ENCODE measurements around the gene COLEC11. TPM values are rescaled to one million over a fixed set of nuclear protein-coding genes. Genes with fewer than 3 reads are reported as not detected.

COLEC11 gene
- total and polyA plus RNA-seq, 2 of the 13 experiments (the other 11 are each of a cell fraction or from before 2014, with no cell fraction given) = 1.5 to 3.0 TPM

GRCh38 chr2:3620834-3621233, 25.9 kb downstream of the COLEC11 start (continued):
- TF ChIP-seq PAXIP1 (CRISPR knock-in tag; conservative IDR thresholded peaks at IDR 0.05) = peak; percentile 82
- TF ChIP-seq MXD3 (CRISPR knock-in tag; IDR thresholded peaks at IDR 0.05) = no peak
- no peak for TF ChIP-seq SETDB1 (CRISPR knock-in tag; IDR thresholded peaks at IDR 0.05; ENCODE audit: borderline replicate concordance)
- TF ChIP-seq GLMP (CRISPR knock-in tag; IDR thresholded peaks at IDR 0.05; ENCODE audit: borderline replicate concordance) = no peak
- TF ChIP-seq FOXA3 (CRISPR knock-in tag; IDR thresholded peaks at IDR 0.05) = peak; percentile 90
- TF ChIP-seq TCF7 (IDR thresholded peaks at IDR 0.05; ENCODE audit: low read depth) = peak; percentile 89
- peak; percentile 20; the same call in 1 of the 2 replicates for TF ChIP-seq LCORL (IDR thresholded peaks at IDR 0.05)
- no peak; the same call in 1 of the 2 replicates for TF ChIP-seq LCORL (CRISPR knock-in tag; IDR thresholded peaks at IDR 0.05)
- peak; percentile 45; the same call in 1 of the 2 replicates for TF ChIP-seq SIX4 (CRISPR knock-in tag; IDR thresholded peaks at IDR 0.05)
- TF ChIP-seq ZNF317 (CRISPR knock-in tag; IDR thresholded peaks at IDR 0.05) = peak; percentile 74
- TF ChIP-seq TBX3 (IDR thresholded peaks at IDR 0.05; ENCODE audit: borderline replicate concordance) = peak; percentile 99
- TF ChIP-seq GATAD2A (CRISPR knock-in tag; IDR thresholded peaks at IDR 0.05) = peak; percentile 55
- TF ChIP-seq MED1 (CRISPR knock-in tag; IDR thresholded peaks at IDR 0.05) = peak; percentile 78
- peak in 1 of 2 experiments; percentile 42; a peak in 1 of 4 replicates for TF ChIP-seq HMGXB4 (CRISPR knock-in tag; IDR thresholded peaks at IDR 0.05; ENCODE audit: borderline replicate concordance in 1 of 2, low read depth in 1 of 2)
- TF ChIP-seq ZNF512 (CRISPR knock-in tag; IDR thresholded peaks at IDR 0.05) = 0 out of 2 replicates have a peak, but pooled peaks have one; percentile 2
- peak; percentile 60 for TF ChIP-seq NCOA2 (CRISPR knock-in tag; IDR thresholded peaks at IDR 0.05)
- TF ChIP-seq SMARCE1 (IDR thresholded peaks at IDR 0.05; ENCODE audit: borderline replicate concordance) = no peak
- TF ChIP-seq HNF4A (CRISPR knock-in tag; IDR thresholded peaks at IDR 0.05) = peak; percentile 85
- peak; percentile 82; the same call in 1 of the 2 replicates for TF ChIP-seq FOXO1 (CRISPR knock-in tag; IDR thresholded peaks at IDR 0.05)
- peak; percentile 52; the same call in 1 of the 2 replicates for TF ChIP-seq PITX1 (CRISPR knock-in tag; IDR thresholded peaks at IDR 0.05)
- TF ChIP-seq TEAD3 (CRISPR knock-in tag; optimal IDR thresholded peaks at IDR 0.05; ENCODE audit: borderline replicate concordance) = peak; percentile 97
